ENCODE results near the gene UNC45B. TPM values are rescaled to one million over a fixed set of nuclear protein-coding genes. Genes with fewer than 3 reads are reported as not detected.
"Not testable (repeated sequence)": the region's sequence is repeated elsewhere in the genome, so short reads cannot be mapped to it uniquely, and the experiment has no call there.

The UNC45B gene
- total and polyA plus RNA-seq, 2 donors (not counting 1 experiment from before 2014, with no cell fraction given) = not detected

DNA sequence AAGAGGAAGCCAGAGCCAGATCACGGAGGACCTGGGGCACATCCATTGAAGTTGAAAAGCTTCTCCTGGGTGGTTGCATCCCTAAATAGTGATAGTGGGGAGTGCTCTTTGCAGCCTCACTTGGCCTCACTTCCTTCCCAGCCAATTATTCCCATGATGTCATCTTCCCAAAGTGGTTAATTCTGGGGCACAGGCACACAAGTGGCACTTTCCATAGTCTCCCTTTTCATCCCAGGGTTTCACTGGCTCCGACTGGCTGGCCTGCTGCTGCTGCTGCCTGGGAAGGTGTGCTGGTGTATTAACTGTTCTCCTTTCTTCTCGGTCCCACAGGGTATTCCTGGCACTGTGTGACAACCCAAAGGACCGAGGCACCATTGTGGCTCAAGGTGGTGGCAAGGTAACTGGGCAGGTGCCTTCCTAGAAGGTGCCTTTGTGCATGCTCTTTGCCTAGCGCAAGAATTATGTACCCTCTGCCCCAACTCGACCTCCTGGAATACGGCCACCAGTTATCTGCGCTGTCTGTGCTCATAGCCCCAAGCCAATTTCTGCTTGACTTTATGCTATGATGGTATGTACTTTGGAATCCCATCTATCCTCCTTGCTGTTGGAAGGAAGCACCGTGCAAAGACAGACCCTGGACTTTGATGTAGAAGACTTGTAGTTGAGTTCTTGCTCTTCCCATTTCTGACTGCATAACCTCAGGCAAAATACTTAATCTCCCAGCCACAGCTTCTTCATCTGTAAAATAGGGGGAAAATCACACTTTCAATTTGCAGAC is 28.2 kb downstream of the UNC45B start:
- Mint-ChIP-seq H3K27ac (no peak overlapping the region), H3K4me3 (no peak overlapping the region), H3K9me3 (ENCODE audit: insufficient read depth) (no peaks in the 10 kb centered on the region), H3K27me3 (peaks cover 22% of the 10 kb centered on the region), H3K4me1 (no peaks in the 10 kb centered on the region)
- Histone ChIP-seq H2AFZ (ENCODE audit: insufficient read depth, low read depth, low read length, poor library complexity, severe bottlenecking) (no peak overlapping the region), H3K27ac (ENCODE audit: low read length in 2 of 2) (no peak overlapping the region), H3K4me1 (ENCODE audit: control insufficient read depth in 2 of 2, insufficient read depth in 2 of 2, low read length in 2 of 2) (no peaks in the 10 kb centered on the region), H3K36me3 (replicated peaks in 1 of 2; ENCODE audit: control extremely low read depth in 1 of 2, control insufficient read depth in 1 of 2, extremely low read depth in 1 of 2, insufficient read depth in 2 of 2, low read length in 1 of 2) (no peaks in the 10 kb centered on the region), H4K20me1 (ENCODE audit: control insufficient read depth, insufficient read depth, low read length, poor library complexity, severe bottlenecking) (no peaks in the 10 kb centered on the region), H3K79me2 (ENCODE audit: control insufficient read depth, insufficient read depth, low read length) (no peaks in the 10 kb centered on the region), H3K4me2 (replicated peaks; ENCODE audit: low read depth, low read length, poor library complexity, severe bottlenecking) (no peak overlapping the region), H3K4me3 (ENCODE audit: control extremely low read depth in 1 of 5, extremely low read depth in 1 of 5, insufficient read depth in 1 of 5, low read depth in 2 of 5, low read length in 4 of 5) (no peak overlapping the region), H3K9ac (ENCODE audit: low read length) (no peak overlapping the region), H3K27me3 (replicated peaks in 1 of 4; ENCODE audit: control extremely low read depth in 1 of 4, control insufficient read depth in 3 of 4, insufficient read depth in 4 of 4, low read length in 3 of 4) (peaks cover 0 to 5% (median 0%) of the 10 kb centered on the region in 4 experiments), H3K9me3 (ENCODE audit: control extremely low read depth in 1 of 3, control insufficient read depth in 2 of 3, insufficient read depth in 1 of 3, low read length in 2 of 3) (no peaks in the 10 kb centered on the region)
- intact Hi-C loops (cut with micrococcal nuclease) = no loop called here
- TF ChIP-seq CTCF (IDR thresholded peaks at IDR 0.05) (no peak), EZH2 (IDR thresholded peaks at IDR 0.05; ENCODE audit: borderline replicate concordance, insufficient read depth, low read depth, low read length, poor library complexity, severe bottlenecking) (no peak)
- 91% methylated on average over 5 of the region's 9 CpGs for WGBS (ENCODE audit: insufficient coverage)
- no peak for DNase-seq
- ChIA-PET CTCF (interaction anchor here (1.1 kb wide), 1 partner anchor 358 kb away, joined by 3 read pairs; no protein-coding TSS in a partner anchor), POLR2A (no interaction called here)
- no peak for ATAC-seq (ENCODE audit: low read depth)

DNA sequence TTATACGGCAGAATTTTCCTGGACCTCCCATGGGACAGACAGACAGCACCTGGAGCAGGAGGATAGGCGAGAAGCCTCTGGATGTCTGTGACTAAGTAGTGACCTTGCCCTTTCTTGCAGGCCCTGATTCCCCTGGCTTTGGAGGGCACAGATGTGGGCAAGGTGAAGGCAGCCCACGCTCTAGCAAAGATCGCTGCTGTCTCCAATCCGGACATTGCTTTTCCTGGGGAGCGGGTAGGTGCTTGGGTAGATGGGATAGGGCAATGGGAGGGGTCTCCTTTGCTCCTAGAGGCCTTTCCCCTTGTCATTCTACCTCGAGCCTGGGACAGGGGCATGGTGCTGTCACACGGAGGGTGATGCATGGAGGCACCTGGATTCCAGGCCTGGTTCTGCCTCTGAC is 29.3 kb downstream of the UNC45B start:
- ATAC-seq (ENCODE audit: low read depth) (no peak), DNase-seq (no peak)
- no peak overlapping the region for H3K27ac ChIP-seq (ENCODE audit: low read length in 2 of 2)
- H3K36me3 ChIP-seq (replicated peaks in 1 of 2; ENCODE audit: control extremely low read depth in 1 of 2, control insufficient read depth in 1 of 2, extremely low read depth in 1 of 2, insufficient read depth in 2 of 2, low read length in 1 of 2) = no peaks in the 10 kb centered on the region
- POLR2A ChIA-PET = no interaction called here
- no peaks in the 10 kb centered on the region for H3K4me1 ChIP-seq (ENCODE audit: control insufficient read depth in 2 of 2, insufficient read depth in 2 of 2, low read length in 2 of 2)
- no peak overlapping the region for H3K4me3 Mint-ChIP-seq
- H3K27ac Mint-ChIP-seq = no peak overlapping the region
- intact Hi-C loops (cut with micrococcal nuclease) = no loop called here
- no peak overlapping the region for H3K4me2 ChIP-seq (replicated peaks; ENCODE audit: low read depth, low read length, poor library complexity, severe bottlenecking)
- TF ChIP-seq EZH2 (IDR thresholded peaks at IDR 0.05; ENCODE audit: borderline replicate concordance, insufficient read depth, low read depth, low read length, poor library complexity, severe bottlenecking) (no peak), CTCF (IDR thresholded peaks at IDR 0.05) (no peak)
- H3K9me3 Mint-ChIP-seq (ENCODE audit: insufficient read depth) = no peaks in the 10 kb centered on the region
- no peaks in the 10 kb centered on the region for H4K20me1 ChIP-seq (ENCODE audit: control insufficient read depth, insufficient read depth, low read length, poor library complexity, severe bottlenecking)
- 91% methylated on average over 8 of the region's 8 CpGs for WGBS (ENCODE audit: insufficient coverage)
- no peaks in the 10 kb centered on the region for H3K27me3 ChIP-seq (replicated peaks in 1 of 4; ENCODE audit: control extremely low read depth in 1 of 4, control insufficient read depth in 3 of 4, insufficient read depth in 4 of 4, low read length in 3 of 4)
- CTCF ChIA-PET = no interaction called here
- H3K9ac ChIP-seq (ENCODE audit: low read length) = no peak overlapping the region
- no peak overlapping the region for H2AFZ ChIP-seq (ENCODE audit: insufficient read depth, low read depth, low read length, poor library complexity, severe bottlenecking)
- no peaks in the 10 kb centered on the region for H3K4me1 Mint-ChIP-seq
- H3K79me2 ChIP-seq (ENCODE audit: control insufficient read depth, insufficient read depth, low read length) = no peaks in the 10 kb centered on the region
- H3K27me3 Mint-ChIP-seq = peaks cover 22% of the 10 kb centered on the region
- H3K9me3 ChIP-seq (ENCODE audit: control extremely low read depth in 1 of 3, control insufficient read depth in 2 of 3, insufficient read depth in 1 of 3, low read length in 2 of 3) = no peaks in the 10 kb centered on the region
- H3K4me3 ChIP-seq (ENCODE audit: control extremely low read depth in 1 of 5, extremely low read depth in 1 of 5, insufficient read depth in 1 of 5, low read depth in 2 of 5, low read length in 4 of 5) = no peak overlapping the region

DNA sequence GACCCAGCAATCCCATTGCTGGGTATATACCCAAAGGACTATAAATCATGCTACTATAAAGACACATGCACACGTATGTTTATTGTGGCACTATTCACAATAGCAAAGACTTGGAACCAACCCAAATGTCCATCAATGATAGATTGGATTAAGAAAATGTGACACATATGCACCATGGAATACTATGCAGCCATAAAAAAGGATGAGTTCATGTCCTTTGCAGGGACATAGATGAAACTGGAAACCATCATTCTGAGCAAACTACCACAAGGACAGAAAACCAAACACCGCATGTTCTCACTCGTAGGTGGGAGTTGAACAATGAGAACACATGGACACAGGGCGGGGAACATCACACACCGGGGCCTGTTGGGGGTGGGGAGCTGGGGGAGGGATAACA is 31.8 kb downstream of the UNC45B start:
- H3K27ac Mint-ChIP-seq; CTCF ChIA-PET; H3K4me3 ChIP-seq (ENCODE audit: control extremely low read depth in 1 of 5, extremely low read depth in 1 of 5, insufficient read depth in 1 of 5, low read depth in 2 of 5, low read length in 4 of 5); H3K9ac ChIP-seq (ENCODE audit: low read length); H3K4me3 Mint-ChIP-seq; H3K27me3 ChIP-seq (replicated peaks in 1 of 4; ENCODE audit: control extremely low read depth in 1 of 4, control insufficient read depth in 3 of 4, insufficient read depth in 4 of 4, low read length in 3 of 4); H3K27ac ChIP-seq (ENCODE audit: low read length in 2 of 2); H3K9me3 Mint-ChIP-seq (ENCODE audit: insufficient read depth); intact Hi-C loops (cut with micrococcal nuclease); H3K9me3 ChIP-seq (ENCODE audit: control extremely low read depth in 1 of 3, control insufficient read depth in 2 of 3, insufficient read depth in 1 of 3, low read length in 2 of 3); ATAC-seq (ENCODE audit: low read depth); H3K4me1 ChIP-seq (ENCODE audit: control insufficient read depth in 2 of 2, insufficient read depth in 2 of 2, low read length in 2 of 2); H3K4me2 ChIP-seq (replicated peaks; ENCODE audit: low read depth, low read length, poor library complexity, severe bottlenecking); H3K79me2 ChIP-seq (ENCODE audit: control insufficient read depth, insufficient read depth, low read length); H2AFZ ChIP-seq (ENCODE audit: insufficient read depth, low read depth, low read length, poor library complexity, severe bottlenecking); H3K4me1 Mint-ChIP-seq; POLR2A ChIA-PET; DNase-seq; H3K36me3 ChIP-seq (replicated peaks in 1 of 2; ENCODE audit: control extremely low read depth in 1 of 2, control insufficient read depth in 1 of 2, extremely low read depth in 1 of 2, insufficient read depth in 2 of 2, low read length in 1 of 2); H4K20me1 ChIP-seq (ENCODE audit: control insufficient read depth, insufficient read depth, low read length, poor library complexity, severe bottlenecking): not testable (repeated sequence)
- peaks cover 31% of the 10 kb centered on the region for H3K27me3 Mint-ChIP-seq
- no CpG with 5 or more reads among the region's 5 CpGs for WGBS (ENCODE audit: insufficient coverage)

Data from B cell (primary cell).